OCI-LY1 (cell line): ENCODE data around the gene NLRP13.

Source experiments
- CTCF ChIP-seq: fragments of 200-600 bp; sonication (generic), shearing (Covaris generic); IDR thresholded peaks from 2 replicates; pipeline ENCODE4 v1.5.1; 2017; ENCODE audit warnings: mild to moderate bottlenecking, antibody characterized with exemption, low read length, moderate library complexity, mixed read lengths
- EZH2 ChIP-seq: fragments of 200-600 bp; sonication (generic), shearing (Covaris generic); IDR thresholded peaks from 2 replicates; pipeline ENCODE4 v1.8.0; 2017; ENCODE audit warnings: borderline replicate concordance, mixed run types, mild to moderate bottlenecking, antibody characterized with exemption, low read length, moderate library complexity, mixed read lengths

GRCh38 chr19:55912916-55913315 lies 19.2 kb downstream of the NLRP13 start:
- TF ChIP-seq CTCF: no peak
- TF ChIP-seq EZH2: no peak
